HepG2 (cell line): ENCODE data around the gene SKIDA1. TPM values are rescaled to one million over a fixed set of nuclear protein-coding genes. Genes with fewer than 3 reads are reported as not detected.

Experiments
- ARID2 ChIP-seq: sonication (generic); formaldehyde crosslinking; IDR thresholded peaks from 2 replicates; pipeline ENCODE4 v1.8.1; 2022; ENCODE audit warnings: mild to moderate bottlenecking, missing genetic modification reagents, borderline replicate concordance
- ATF7 ChIP-seq, 2 experiments: fragments of 450-650 bp in 1 of 2; sonication (generic) in 1 of 2; formaldehyde crosslinking in 1 of 2; IDR thresholded peaks; 2 replicates each; pipeline versions ENCODE4 v1.4.0 to v1.6.1; 2016 to 2020; ENCODE audit warnings: antibody characterized with exemption in 1 of 2, mild to moderate bottlenecking in 1 of 2, missing genetic modification reagents in 1 of 2
- GZF1 ChIP-seq: sonication (generic); formaldehyde crosslinking; IDR thresholded peaks from 2 replicates; pipeline ENCODE4 v1.5.1; 2020; ENCODE audit warnings: mild to moderate bottlenecking, missing genetic modification reagents
- PPARG ChIP-seq: conservative IDR thresholded peaks from 2 replicates; pipeline ENCODE4 v1.6.1; 2016; ENCODE audit warnings: missing biosample characterization, missing genetic modification reagents
- RAD21 ChIP-seq: fragments of 450-650 bp; formaldehyde crosslinking; IDR thresholded peaks from 2 replicates; pipeline ENCODE4 v1.5.0; 2020; ENCODE audit warnings: mild to moderate bottlenecking
- RBM39 ChIP-seq: fragments of 200-400 bp; formaldehyde crosslinking; IDR thresholded peaks from one replicate; pipeline ENCODE4 v1.6.1; 2018; ENCODE audit warnings: antibody characterized with exemption, mild to moderate bottlenecking, low read depth, low read length; ENCODE audit not compliant: poor library complexity, severe bottlenecking
- SOX6 ChIP-seq, 2 experiments: fragments of 450-650 bp in 1 of 2; sonication (generic) in 1 of 2; formaldehyde crosslinking in 1 of 2; IDR thresholded peaks; 2 replicates each; pipeline versions ENCODE4 v1.4.0 to v1.6.1; 2017 to 2020; ENCODE audit warnings: antibody characterized with exemption in 1 of 2, mild to moderate bottlenecking in 1 of 2, missing genetic modification reagents in 1 of 2
- polyA plus RNA-seq, 8 experiments: library from polyadenylated mRNA; depleted of rRNA in 3 of 8; stranded (reverse) in 7 of 8; unstranded in 1 of 8; fragments of >200 nt; fragmentation: Illumina TruSeq in 4 of 8; extraction: Trizol in 4 of 8; gene quantifications; 2 replicates each; pipeline versions ENCODE4 v1.2.1 to v1.2.3, GENCODE V29; 2011 to 2016; ENCODE audit warnings: low read depth in 4 of 8, missing spikeins in 1 of 8, mixed read lengths in 1 of 8; ENCODE audit not compliant: insufficient read depth in 1 of 8
- total RNA-seq, 5 experiments: library from RNA; depleted of rRNA; stranded (reverse); fragments of >200 nt; fragmentation: Illumina TruSeq; extraction: Trizol; gene quantifications; 2 replicates each; pipeline ENCODE4 v1.2.3, GENCODE V29; 2016; ENCODE audit warnings: low read depth in 1 of 5
- TF ChIP-seq, protein P1 (sequence below): sonication (generic); formaldehyde crosslinking; IDR thresholded peaks from 2 replicates; pipeline ENCODE4 v1.4.0; 2020; ENCODE audit warnings: missing genetic modification reagents
- TF ChIP-seq, protein P2 (sequence below): sonication (generic); formaldehyde crosslinking; IDR thresholded peaks from 2 replicates; pipeline ENCODE4 v1.4.0; 2020; ENCODE audit warnings: mild to moderate bottlenecking, missing genetic modification reagents, borderline replicate concordance
- TF ChIP-seq, protein P3 (sequence below), 2 experiments: sonication (generic) in 1 of 2; formaldehyde crosslinking in 1 of 2; IDR thresholded peaks; 2 replicates each; pipeline versions ENCODE4 v1.4.0 to v1.6.1; 2018 to 2020; ENCODE audit warnings: missing genetic modification reagents in 2 of 2, borderline replicate concordance in 1 of 2, low read depth in 1 of 2, mild to moderate bottlenecking in 1 of 2, missing biosample characterization in 1 of 2
- TF ChIP-seq, protein P4 (sequence below): sonication (generic); formaldehyde crosslinking; IDR thresholded peaks from 2 replicates; pipeline ENCODE4 v1.4.0; 2020; ENCODE audit warnings: missing genetic modification reagents
- TF ChIP-seq, protein P5 (sequence below), 2 experiments: fragments of 450-650 bp in 1 of 2; sonication (generic) in 1 of 2; formaldehyde crosslinking; IDR thresholded peaks; 2 replicates each; pipeline versions ENCODE4 v1.5.0 to v1.8.0; 2020 to 2022; ENCODE audit warnings: mild to moderate bottlenecking in 1 of 2, missing genetic modification reagents in 1 of 2
- TF ChIP-seq, protein P6 (sequence below): sonication (generic); formaldehyde crosslinking; IDR thresholded peaks from 2 replicates; pipeline ENCODE4 v1.4.0; 2020; ENCODE audit warnings: missing genetic modification reagents

SKIDA1 gene
- total and polyA plus RNA-seq, 2 of the 13 experiments (the other 11 are each of a cell fraction or from before 2014, with no cell fraction given): 0.73 to 1.5 TPM

DNA sequence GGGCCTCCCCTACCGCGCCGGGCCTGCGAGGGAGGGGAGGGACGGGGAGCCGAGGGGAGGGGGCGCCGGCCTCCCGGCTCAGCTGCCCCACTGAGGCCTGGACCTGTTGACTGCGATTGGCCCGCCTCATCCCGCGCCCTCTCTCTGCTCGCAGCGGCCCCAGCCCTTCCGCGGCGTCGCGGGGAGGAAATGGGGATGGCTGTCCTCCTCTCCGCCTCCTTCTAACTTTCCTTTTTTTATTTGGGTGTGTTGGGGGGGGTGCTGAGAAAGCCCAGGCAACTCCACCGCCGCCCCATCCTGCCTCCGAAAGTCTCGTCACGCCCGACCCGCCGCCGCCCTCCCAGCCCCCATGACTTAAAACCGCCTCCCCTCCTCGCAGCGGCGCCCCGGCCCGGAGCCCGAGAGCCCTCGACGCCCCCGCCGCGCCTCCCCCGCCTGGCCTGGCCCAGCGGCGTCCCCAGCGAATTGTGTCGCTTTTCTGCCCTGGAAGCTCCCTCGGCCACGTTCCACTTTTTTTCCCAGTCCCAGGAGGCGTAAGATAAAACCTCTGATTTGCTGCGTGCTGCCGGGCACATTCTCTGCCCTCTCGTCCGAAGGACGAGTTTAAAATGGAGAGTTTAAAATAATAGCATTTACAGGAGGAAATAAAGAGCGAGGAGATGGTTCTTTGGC lies 842 bp upstream of the SKIDA1 start (continued):
- TF ChIP-seq, protein P1, sequence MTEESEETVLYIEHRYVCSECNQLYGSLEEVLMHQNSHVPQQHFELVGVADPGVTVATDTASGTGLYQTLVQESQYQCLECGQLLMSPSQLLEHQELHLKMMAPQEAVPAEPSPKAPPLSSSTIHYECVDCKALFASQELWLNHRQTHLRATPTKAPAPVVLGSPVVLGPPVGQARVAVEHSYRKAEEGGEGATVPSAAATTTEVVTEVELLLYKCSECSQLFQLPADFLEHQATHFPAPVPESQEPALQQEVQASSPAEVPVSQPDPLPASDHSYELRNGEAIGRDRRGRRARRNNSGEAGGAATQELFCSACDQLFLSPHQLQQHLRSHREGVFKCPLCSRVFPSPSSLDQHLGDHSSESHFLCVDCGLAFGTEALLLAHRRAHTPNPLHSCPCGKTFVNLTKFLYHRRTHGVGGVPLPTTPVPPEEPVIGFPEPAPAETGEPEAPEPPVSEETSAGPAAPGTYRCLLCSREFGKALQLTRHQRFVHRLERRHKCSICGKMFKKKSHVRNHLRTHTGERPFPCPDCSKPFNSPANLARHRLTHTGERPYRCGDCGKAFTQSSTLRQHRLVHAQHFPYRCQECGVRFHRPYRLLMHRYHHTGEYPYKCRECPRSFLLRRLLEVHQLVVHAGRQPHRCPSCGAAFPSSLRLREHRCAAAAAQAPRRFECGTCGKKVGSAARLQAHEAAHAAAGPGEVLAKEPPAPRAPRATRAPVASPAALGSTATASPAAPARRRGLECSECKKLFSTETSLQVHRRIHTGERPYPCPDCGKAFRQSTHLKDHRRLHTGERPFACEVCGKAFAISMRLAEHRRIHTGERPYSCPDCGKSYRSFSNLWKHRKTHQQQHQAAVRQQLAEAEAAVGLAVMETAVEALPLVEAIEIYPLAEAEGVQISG (CRISPR knock-in tag): peak; percentile 38
- no peak for TF ChIP-seq ATF7 (IDR thresholded peaks at IDR 0.05)
- TF ChIP-seq ATF7 (CRISPR knock-in tag; IDR thresholded peaks at IDR 0.05): 0 out of 2 replicates have a peak, but pooled peaks have one; percentile 9
- TF ChIP-seq, protein P2, sequence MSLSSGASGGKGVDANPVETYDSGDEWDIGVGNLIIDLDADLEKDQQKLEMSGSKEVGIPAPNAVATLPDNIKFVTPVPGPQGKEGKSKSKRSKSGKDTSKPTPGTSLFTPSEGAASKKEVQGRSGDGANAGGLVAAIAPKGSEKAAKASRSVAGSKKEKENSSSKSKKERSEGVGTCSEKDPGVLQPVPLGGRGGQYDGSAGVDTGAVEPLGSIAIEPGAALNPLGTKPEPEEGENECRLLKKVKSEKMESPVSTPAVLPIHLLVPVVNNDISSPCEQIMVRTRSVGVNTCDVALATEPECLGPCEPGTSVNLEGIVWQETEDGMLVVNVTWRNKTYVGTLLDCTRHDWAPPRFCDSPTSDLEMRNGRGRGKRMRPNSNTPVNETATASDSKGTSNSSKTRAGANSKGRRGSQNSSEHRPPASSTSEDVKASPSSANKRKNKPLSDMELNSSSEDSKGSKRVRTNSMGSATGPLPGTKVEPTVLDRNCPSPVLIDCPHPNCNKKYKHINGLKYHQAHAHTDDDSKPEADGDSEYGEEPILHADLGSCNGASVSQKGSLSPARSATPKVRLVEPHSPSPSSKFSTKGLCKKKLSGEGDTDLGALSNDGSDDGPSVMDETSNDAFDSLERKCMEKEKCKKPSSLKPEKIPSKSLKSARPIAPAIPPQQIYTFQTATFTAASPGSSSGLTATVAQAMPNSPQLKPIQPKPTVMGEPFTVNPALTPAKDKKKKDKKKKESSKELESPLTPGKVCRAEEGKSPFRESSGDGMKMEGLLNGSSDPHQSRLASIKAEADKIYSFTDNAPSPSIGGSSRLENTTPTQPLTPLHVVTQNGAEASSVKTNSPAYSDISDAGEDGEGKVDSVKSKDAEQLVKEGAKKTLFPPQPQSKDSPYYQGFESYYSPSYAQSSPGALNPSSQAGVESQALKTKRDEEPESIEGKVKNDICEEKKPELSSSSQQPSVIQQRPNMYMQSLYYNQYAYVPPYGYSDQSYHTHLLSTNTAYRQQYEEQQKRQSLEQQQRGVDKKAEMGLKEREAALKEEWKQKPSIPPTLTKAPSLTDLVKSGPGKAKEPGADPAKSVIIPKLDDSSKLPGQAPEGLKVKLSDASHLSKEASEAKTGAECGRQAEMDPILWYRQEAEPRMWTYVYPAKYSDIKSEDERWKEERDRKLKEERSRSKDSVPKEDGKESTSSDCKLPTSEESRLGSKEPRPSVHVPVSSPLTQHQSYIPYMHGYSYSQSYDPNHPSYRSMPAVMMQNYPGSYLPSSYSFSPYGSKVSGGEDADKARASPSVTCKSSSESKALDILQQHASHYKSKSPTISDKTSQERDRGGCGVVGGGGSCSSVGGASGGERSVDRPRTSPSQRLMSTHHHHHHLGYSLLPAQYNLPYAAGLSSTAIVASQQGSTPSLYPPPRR (CRISPR knock-in tag): peak; percentile 0; the same call in 1 of the 2 replicates
- TF ChIP-seq, protein P3, sequence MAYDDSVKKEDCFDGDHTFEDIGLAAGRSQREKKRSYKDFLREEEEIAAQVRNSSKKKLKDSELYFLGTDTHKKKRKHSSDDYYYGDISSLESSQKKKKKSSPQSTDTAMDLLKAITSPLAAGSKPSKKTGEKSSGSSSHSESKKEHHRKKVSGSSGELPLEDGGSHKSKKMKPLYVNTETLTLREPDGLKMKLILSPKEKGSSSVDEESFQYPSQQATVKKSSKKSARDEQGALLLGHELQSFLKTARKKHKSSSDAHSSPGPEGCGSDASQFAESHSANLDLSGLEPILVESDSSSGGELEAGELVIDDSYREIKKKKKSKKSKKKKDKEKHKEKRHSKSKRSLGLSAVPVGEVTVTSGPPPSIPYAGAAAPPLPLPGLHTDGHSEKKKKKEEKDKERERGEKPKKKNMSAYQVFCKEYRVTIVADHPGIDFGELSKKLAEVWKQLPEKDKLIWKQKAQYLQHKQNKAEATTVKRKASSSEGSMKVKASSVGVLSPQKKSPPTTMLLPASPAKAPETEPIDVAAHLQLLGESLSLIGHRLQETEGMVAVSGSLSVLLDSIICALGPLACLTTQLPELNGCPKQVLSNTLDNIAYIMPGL (CRISPR knock-in tag; IDR thresholded peaks at IDR 0.05; ENCODE audit: borderline replicate concordance in 1 of 2, low read depth in 1 of 2): peak in 1 of 2 experiments; percentile 8; a peak in 3 of 4 replicates
- TF ChIP-seq GZF1 (CRISPR knock-in tag): peak; percentile 86
- no peak for TF ChIP-seq RAD21
- TF ChIP-seq SOX6 (IDR thresholded peaks at IDR 0.05): no peak
- no peak for TF ChIP-seq SOX6 (CRISPR knock-in tag; IDR thresholded peaks at IDR 0.05)
- TF ChIP-seq PPARG (CRISPR knock-in tag): no peak
- peak; percentile 74; the same call in 1 of the 2 replicates for TF ChIP-seq ARID2
- TF ChIP-seq, protein P4, sequence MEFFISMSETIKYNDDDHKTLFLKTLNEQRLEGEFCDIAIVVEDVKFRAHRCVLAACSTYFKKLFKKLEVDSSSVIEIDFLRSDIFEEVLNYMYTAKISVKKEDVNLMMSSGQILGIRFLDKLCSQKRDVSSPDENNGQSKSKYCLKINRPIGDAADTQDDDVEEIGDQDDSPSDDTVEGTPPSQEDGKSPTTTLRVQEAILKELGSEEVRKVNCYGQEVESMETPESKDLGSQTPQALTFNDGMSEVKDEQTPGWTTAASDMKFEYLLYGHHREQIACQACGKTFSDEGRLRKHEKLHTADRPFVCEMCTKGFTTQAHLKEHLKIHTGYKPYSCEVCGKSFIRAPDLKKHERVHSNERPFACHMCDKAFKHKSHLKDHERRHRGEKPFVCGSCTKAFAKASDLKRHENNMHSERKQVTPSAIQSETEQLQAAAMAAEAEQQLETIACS: no peak; the same call in 1 of the 2 replicates
- peak; percentile 71 for TF ChIP-seq RBM39
- TF ChIP-seq, protein P5, sequence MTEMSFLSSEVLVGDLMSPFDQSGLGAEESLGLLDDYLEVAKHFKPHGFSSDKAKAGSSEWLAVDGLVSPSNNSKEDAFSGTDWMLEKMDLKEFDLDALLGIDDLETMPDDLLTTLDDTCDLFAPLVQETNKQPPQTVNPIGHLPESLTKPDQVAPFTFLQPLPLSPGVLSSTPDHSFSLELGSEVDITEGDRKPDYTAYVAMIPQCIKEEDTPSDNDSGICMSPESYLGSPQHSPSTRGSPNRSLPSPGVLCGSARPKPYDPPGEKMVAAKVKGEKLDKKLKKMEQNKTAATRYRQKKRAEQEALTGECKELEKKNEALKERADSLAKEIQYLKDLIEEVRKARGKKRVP (CRISPR knock-in tag; IDR thresholded peaks at IDR 0.05): no peak
- TF ChIP-seq, protein P6, sequence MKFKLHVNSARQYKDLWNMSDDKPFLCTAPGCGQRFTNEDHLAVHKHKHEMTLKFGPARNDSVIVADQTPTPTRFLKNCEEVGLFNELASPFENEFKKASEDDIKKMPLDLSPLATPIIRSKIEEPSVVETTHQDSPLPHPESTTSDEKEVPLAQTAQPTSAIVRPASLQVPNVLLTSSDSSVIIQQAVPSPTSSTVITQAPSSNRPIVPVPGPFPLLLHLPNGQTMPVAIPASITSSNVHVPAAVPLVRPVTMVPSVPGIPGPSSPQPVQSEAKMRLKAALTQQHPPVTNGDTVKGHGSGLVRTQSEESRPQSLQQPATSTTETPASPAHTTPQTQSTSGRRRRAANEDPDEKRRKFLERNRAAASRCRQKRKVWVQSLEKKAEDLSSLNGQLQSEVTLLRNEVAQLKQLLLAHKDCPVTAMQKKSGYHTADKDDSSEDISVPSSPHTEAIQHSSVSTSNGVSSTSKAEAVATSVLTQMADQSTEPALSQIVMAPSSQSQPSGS (CRISPR knock-in tag): no peak
